KOPT-K1 (cell line): ENCODE measurements around the gene ZYX.

Experiments
- H3K27ac ChIP-seq: fragments of 200-600 bp; sonication (generic); 2 replicates; pipeline ENCODE4 v1.5.1; 2016; ENCODE audit warnings: antibody characterized with exemption, mild to moderate bottlenecking, low read depth, low read length; ENCODE audit not compliant: poor library complexity, severe bottlenecking
- H3K36me3 ChIP-seq: fragments of 200-600 bp; sonication (generic); 2 replicates; pipeline ENCODE4 v1.5.1; 2017; ENCODE audit warnings: antibody characterized with exemption, mild to moderate bottlenecking, low read length, moderate library complexity; ENCODE audit not compliant: insufficient read depth
- H3K9me3 ChIP-seq: fragments of 200-600 bp; sonication (generic); 2 replicates; pipeline ENCODE4 v1.5.1; 2017; ENCODE audit warnings: antibody characterized with exemption, low read length, mild to moderate bottlenecking; ENCODE audit not compliant: insufficient read depth, poor library complexity, severe bottlenecking

The ZYX gene

DNA sequence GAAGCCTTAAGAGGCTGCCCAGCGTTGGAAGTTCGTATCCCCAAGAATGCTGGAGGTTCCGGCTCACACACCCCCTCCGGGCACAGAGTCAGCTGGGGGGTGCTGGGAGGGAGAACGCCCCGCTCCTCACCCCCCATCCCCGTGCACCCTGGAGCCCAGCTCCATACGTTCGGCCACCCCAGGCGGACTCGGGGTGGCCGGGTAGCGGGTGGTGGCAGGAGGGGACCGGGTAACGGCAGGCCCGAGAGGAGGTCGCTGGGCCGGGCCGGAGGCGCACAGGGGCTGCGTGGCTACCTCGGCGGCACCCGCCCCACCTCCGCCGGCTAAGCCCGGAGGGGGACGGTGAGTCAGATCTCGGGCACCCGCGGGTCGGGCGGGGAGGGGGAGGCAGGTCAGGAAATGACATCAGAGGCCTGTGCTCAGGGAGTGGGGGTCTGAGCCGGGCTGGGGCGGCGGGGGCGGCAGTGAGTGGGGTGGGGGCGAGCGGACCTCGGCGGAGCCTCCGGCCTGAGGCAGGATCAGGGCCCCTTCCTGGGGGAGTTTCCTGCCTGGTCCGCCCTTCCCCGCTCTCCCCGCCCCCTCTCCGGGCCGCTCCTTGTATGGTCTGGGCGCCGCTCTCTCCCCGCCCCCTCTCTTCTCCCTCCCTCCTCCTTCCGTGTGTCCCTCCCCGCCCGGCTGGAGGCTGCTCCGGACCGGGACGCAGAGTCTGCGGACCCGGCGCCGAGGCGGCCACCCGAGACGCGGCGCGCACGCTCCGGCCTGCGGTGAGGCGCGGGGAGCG, at the start of gene ZYX:
TSS of gene ZYX (plus strand) at position 700 of the 781 bp plus-strand sequence. CDS start 227 bp downstream, outside the sequence.
- H3K36me3 ChIP-seq, result no peaks in the 10 kb centered on the region
- peak within 1 kb of the TSS; percentile 59 for H3K27ac ChIP-seq
- H3K9me3 ChIP-seq, result no peaks in the 10 kb centered on the region

- Histone ChIP-seq H3K9me3 (peaks cover 3% of the 10 kb centered on the region), H3K36me3 (no peaks in the 10 kb centered on the region), H3K27ac (no peak overlapping the region)
These were observed 46.9 kb upstream of the ZYX start for GRCh38 chr7:143334244-143334643.

GRCh38 chr7:143337216-143337615, 43.9 kb upstream of the ZYX start:
- Histone ChIP-seq H3K9me3 (peaks cover 3% of the 10 kb centered on the region), H3K27ac (no peak overlapping the region)

GRCh38 chr7:143341842-143342241, 39.3 kb upstream of the ZYX start:
- Histone ChIP-seq H3K9me3 (peaks cover 3% of the 10 kb centered on the region), H3K27ac (no peak overlapping the region), H3K36me3 (no peaks in the 10 kb centered on the region)

More at GRCh38 chr7:143337216-143337615, 43.9 kb upstream of the ZYX start:
- H3K36me3 ChIP-seq, result no peaks in the 10 kb centered on the region

DNA sequence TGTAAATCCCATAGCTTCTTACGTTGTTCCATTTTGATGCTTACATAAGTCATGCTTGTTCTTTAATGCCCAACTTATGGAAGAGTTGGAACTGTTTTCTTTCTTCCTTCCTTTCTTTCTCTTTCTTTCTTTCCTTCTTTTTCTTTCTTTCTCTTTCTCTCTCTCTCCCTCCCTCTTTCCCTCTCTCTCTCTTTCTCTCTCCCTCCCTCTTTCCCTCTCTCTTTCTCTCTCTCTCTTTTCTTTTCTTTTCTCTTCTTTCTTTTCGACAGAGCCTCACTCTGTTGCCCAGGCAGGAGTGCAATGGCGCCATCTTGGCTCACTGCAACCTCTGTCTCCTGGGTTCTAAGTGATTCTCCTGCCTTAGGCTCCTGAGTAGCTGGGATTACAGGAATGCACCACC, 37.5 kb upstream of the ZYX start:
- H3K27ac ChIP-seq, result no peak overlapping the region
- no peaks in the 10 kb centered on the region for H3K9me3 ChIP-seq
- no peaks in the 10 kb centered on the region for H3K36me3 ChIP-seq

DNA sequence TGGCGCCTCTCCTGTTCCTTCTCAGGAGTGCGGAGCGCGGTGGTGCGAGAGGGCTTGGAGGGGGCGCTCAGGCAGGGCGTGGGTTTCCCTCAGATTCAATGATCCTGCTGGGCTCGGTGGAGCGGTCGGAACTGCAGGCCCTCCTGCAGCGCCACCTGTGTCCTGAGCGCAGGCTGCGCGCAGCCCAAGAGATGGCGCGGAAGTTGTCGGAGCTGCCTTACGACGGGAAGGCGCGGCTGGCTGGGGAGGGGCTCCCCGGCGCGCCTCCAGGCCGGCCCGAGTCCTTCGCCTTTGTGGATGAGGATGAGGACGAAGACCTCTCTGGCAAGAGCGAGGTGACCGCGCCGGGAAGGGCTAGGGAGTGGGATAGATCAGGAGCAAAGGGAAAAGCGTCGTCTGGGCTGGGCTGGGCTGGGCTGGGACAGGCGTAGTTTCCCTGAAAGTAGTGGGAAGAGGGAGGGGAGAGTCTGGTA, 35.7 kb upstream of the ZYX start:
- Histone ChIP-seq H3K9me3 (no peaks in the 10 kb centered on the region), H3K27ac (no peak overlapping the region), H3K36me3 (no peaks in the 10 kb centered on the region)

GRCh38 chr7:143346018-143346417, 35.1 kb upstream of the ZYX start:
- Histone ChIP-seq H3K27ac (no peak overlapping the region), H3K9me3 (no peaks in the 10 kb centered on the region), H3K36me3 (no peaks in the 10 kb centered on the region)

- no peaks in the 10 kb centered on the region for H3K36me3 ChIP-seq
- no peaks in the 10 kb centered on the region for H3K9me3 ChIP-seq
- no peak overlapping the region for H3K27ac ChIP-seq
These were observed 33.2 kb upstream of the ZYX start for GRCh38 chr7:143347950-143348349.

GRCh38 chr7:143351060-143351459, 30.1 kb upstream of the ZYX start:
- Histone ChIP-seq H3K9me3 (no peaks in the 10 kb centered on the region), H3K27ac (no peak overlapping the region), H3K36me3 (no peaks in the 10 kb centered on the region)

DNA sequence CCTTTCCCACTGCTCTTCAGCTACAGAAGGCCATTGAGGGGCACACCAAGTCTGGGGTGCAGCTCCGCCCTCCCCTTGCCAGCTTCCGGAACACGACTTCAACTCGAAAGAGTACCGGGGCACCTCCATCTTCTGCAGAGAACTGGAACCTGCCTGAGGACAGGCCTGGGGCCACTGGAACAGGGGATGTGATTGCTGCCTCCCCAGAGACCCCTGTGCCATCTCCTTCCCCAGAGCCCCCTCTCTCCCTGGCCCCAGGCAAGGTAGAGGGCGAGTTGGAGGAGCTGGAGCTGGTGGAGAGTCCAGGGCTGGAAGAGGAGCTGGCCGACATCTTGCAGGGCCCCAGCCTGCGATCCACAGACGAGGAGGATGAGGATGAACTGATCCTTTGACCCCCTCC, 29.6 kb upstream of the ZYX start:
- no peaks in the 10 kb centered on the region for H3K36me3 ChIP-seq
- no peak overlapping the region for H3K27ac ChIP-seq
- no peaks in the 10 kb centered on the region for H3K9me3 ChIP-seq

DNA sequence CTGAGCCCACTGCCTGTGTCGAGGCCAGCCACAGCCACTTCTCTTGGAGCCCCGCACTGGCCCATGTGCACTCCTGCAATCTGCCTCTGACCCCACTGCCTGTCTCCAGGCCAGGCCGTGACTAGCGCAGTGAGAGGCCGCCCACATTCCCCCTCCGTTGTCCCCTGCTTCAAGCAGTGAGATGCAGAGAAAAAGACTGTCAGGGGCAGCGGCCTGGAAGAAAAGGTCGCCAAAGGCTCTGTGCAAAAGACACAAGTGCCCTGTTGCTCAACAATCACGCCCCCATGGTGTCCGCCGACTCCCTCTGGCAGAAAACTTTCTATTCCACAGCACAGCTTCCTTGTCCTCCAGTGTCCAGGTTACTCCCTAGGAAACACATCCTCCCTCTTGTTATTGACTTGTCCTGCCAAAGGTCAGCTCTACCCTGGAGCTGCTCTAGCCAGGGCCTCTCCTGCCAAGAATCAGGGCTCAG, 28.6 kb upstream of the ZYX start:
- Histone ChIP-seq H3K9me3 (no peaks in the 10 kb centered on the region), H3K36me3 (no peaks in the 10 kb centered on the region), H3K27ac (no peak overlapping the region)

- no peaks in the 10 kb centered on the region for H3K36me3 ChIP-seq
- H3K27ac ChIP-seq, result no peak overlapping the region
- H3K9me3 ChIP-seq, result no peaks in the 10 kb centered on the region
These were observed 26.8 kb upstream of the ZYX start for GRCh38 chr7:143354376-143354775.

DNA sequence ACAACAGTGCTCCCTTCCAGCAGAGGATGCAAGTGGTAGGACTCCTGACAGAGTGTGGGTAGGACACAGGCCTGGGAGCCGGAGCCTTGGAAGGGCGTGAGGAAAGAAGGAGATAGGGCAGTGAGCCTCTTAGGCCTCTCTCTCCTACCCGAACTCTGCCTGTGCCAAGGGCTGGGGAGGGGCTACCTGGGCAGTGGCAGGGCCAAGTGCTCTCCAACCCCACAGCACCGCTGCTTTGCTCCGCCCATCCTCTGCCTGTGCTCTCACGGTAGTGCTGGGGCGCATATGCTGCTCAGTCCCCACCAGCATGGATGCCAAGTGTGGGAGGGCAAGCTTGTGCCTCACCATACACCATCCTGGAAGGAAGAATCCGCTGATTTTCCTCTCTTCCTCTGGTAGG, 26.2 kb upstream of the ZYX start:
- Histone ChIP-seq H3K27ac (no peak overlapping the region), H3K9me3 (no peaks in the 10 kb centered on the region), H3K36me3 (no peaks in the 10 kb centered on the region)

DNA sequence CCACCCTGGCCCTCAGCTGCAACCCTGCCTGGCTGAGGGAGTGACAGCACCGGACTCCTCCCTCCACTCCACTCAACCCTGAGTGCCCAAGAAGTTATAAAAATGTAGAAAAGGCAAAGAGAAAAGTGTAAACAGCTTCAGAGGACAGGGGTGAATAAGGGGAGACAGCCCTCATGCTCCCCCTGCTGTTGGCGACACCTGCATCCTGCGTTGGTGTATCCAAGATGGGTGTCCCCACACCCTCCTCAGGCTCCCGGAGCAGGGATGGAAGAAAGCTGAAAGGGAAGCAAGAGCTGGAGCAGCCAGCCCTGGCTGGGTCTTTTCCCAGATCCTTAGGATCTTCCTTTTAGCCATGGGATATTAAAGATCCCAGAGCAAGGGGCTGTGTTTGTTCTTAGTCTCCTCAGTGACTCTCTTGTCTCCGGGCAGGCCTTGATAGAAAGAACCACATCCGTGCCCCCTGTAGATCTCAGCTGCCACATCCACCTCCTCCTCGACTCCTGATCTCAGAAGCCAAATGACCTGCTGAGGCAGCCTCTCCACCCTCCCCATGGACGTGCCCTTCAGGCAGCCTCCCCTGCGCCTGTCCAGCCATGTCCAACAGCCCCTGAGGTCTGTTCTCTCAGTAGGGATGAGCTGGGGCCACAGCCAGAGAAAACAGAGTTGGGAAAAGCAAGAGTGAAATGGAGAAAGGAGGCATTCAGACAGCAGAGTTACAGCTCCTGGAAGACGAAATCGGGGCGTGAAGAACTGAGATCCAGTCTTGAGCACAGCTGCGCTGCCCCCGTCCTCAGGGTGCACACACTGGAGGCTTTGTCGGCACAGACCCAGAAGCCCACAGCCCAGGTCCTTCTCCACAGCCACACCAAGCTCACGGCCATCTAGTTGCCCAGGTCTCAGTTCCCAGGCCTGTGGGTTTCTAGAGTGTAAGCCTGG, 25.4 kb upstream of the ZYX start:
- Histone ChIP-seq H3K36me3 (no peaks in the 10 kb centered on the region), H3K9me3 (no peaks in the 10 kb centered on the region), H3K27ac (no peak overlapping the region)

GRCh38 chr7:143356414-143357050, 24.6 kb upstream of the ZYX start:
- H3K27ac ChIP-seq, result no peak overlapping the region
- H3K36me3 ChIP-seq, result no peaks in the 10 kb centered on the region
- H3K9me3 ChIP-seq, result no peaks in the 10 kb centered on the region
